K562 (cell line): ENCODE measurements around the gene ATP6V1F. TPM values are rescaled to one million over a fixed set of nuclear protein-coding genes. Genes with fewer than 3 reads are reported as not detected.

Experiments
- BRF1 ChIP-seq: IDR thresholded peaks from 3 replicates; pipeline ENCODE4 v1.6.1; 2011; ENCODE audit warnings: borderline replicate concordance, mild to moderate bottlenecking; ENCODE audit not compliant: insufficient read length; ENCODE audit errors: extremely low read depth
- CBFB ChIP-seq: sonication (generic); formaldehyde crosslinking; IDR thresholded peaks from 2 replicates; pipeline ENCODE4 v1.4.0; 2020; ENCODE audit warnings: mild to moderate bottlenecking, missing genetic modification reagents
- DMBX1 ChIP-seq: fragments of 250-450 bp; sonication (Bioruptor Pico); IDR thresholded peaks from 2 replicates; pipeline ENCODE4 v1.8.0; 2022; ENCODE audit warnings: inconsistent platforms, mild to moderate bottlenecking, moderate library complexity, borderline replicate concordance
- L3MBTL2 ChIP-seq: fragments of 450-650 bp; IDR thresholded peaks from 2 replicates; pipeline ENCODE4 v1.6.1; 2016; ENCODE audit warnings: mild to moderate bottlenecking, moderate library complexity
- SP2 ChIP-seq: IDR thresholded peaks from 2 replicates; pipeline ENCODE4 v1.6.1; 2011; ENCODE audit warnings: mild to moderate bottlenecking, low read depth, low read length, moderate library complexity; ENCODE audit not compliant: poor library complexity, severe bottlenecking; ENCODE audit errors: extremely low read depth
- TFAM ChIP-seq: fragments of 250-450 bp; sonication (Bioruptor Pico); conservative IDR thresholded peaks from 2 replicates; pipeline ENCODE4 v1.5.0; 2021; ENCODE audit warnings: mild to moderate bottlenecking, moderate library complexity
- ZNF282 ChIP-seq: sonication (generic); formaldehyde crosslinking; IDR thresholded peaks from 2 replicates; pipeline ENCODE4 v1.8.1; 2023; ENCODE audit warnings: missing genetic modification reagents
- polyA plus RNA-seq, 8 experiments: library from polyadenylated mRNA; depleted of rRNA in 4 of 8; stranded (reverse) in 5 of 8; unstranded in 3 of 8; fragments of >200 nt; fragmentation: Nextera tagmentation in 2 of 8; fragmentation: Illumina TruSeq in 1 of 8; extraction: Ambion mirVana in 2 of 8; extraction: Trizol in 1 of 8; gene quantifications; 2 replicates each; pipeline versions ENCODE4 v1.2.1 to v1.2.3, GENCODE V29; 2011 to 2014; ENCODE audit warnings: inconsistent platforms in 1 of 8, missing spikeins in 1 of 8
- total RNA-seq, 7 experiments: library from RNA; depleted of rRNA in 6 of 7; stranded (reverse); fragments of >200 nt in 6 of 7; fragmentation: Illumina TruSeq in 2 of 7; extraction: Trizol in 2 of 7; gene quantifications; 2 replicates each; pipeline versions ENCODE4 v1.2.1 to v1.2.3, GENCODE V29; 2011 to 2021; ENCODE audit warnings: low replicate concordance in 1 of 7
- TF ChIP-seq, protein P1 (sequence below): sonication (generic); formaldehyde crosslinking; IDR thresholded peaks from 2 replicates; pipeline ENCODE4 v1.8.0; 2023; ENCODE audit warnings: mild to moderate bottlenecking, missing genetic modification reagents
- TF ChIP-seq, protein P2 (sequence below): fragments of 450-650 bp; IDR thresholded peaks from 2 replicates; pipeline ENCODE4 v1.6.1; 2017; ENCODE audit warnings: antibody characterized with exemption
- TF ChIP-seq, protein P3 (sequence below): fragments of 250-450 bp; sonication (Bioruptor Pico); IDR thresholded peaks from 2 replicates; pipeline ENCODE4 v1.8.0; 2021; ENCODE audit warnings: mild to moderate bottlenecking, moderate library complexity
- TF ChIP-seq, protein P4 (sequence below), 2 experiments: IDR thresholded peaks; 2 replicates each; pipeline ENCODE4 v1.6.1; 2012; ENCODE audit warnings: improper control_type of control experiment in 2 of 2, low read depth in 2 of 2, low read length in 2 of 2, borderline replicate concordance in 1 of 2
- TF ChIP-seq, protein P5 (sequence below): fragments of 450-650 bp; IDR thresholded peaks from 2 replicates; pipeline ENCODE4 v1.6.1; 2016; ENCODE audit warnings: antibody characterized with exemption
- TF ChIP-seq, protein P6 (sequence below): sonication (generic); formaldehyde crosslinking; IDR thresholded peaks from 2 replicates; pipeline ENCODE4 v1.8.1; 2023; ENCODE audit warnings: mild to moderate bottlenecking, missing genetic modification reagents, moderate library complexity

The ATP6V1F gene
- total and polyA plus RNA-seq, 9 of the 15 experiments (the other 6 are each of a cell fraction or from before 2014, with no cell fraction given) = 206 to 1,123 (median 542) TPM

DNA sequence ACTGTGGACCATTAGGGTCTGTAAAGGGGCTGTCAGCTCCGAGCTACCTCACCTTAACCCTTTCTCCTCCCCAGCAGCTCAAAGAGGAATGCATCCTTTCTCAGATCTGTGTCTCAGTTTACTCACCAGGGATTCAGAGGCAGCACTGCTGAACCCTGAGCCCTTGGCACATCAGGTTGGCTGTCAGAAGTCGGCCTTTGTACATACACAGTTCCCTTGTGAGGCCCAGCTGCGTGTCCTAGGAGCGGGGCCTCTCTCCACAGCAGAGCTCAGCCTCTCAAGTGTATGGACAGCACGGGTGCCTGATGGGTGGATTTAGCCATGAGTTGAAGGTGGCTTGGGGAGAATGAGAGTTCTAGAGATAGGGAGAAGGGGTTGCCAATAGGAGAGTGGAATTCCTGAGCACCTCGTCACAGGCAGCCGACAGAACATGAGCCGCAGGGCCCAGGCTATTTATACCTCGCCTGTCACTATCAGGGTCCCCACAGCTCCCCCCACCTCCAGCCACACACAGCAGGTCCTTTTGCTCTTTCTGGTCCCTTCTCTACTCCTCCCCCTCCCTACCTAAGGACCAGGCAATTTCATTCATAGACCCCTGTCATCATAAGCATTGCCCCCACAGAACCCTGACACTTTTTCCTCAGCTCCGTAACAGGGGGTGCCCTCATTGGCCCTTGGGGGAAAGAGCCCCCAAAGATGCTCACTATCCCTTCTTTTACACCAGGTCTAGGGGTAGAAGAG is 34.5 kb upstream of the ATP6V1F start (continued):
- TF ChIP-seq, protein P1, sequence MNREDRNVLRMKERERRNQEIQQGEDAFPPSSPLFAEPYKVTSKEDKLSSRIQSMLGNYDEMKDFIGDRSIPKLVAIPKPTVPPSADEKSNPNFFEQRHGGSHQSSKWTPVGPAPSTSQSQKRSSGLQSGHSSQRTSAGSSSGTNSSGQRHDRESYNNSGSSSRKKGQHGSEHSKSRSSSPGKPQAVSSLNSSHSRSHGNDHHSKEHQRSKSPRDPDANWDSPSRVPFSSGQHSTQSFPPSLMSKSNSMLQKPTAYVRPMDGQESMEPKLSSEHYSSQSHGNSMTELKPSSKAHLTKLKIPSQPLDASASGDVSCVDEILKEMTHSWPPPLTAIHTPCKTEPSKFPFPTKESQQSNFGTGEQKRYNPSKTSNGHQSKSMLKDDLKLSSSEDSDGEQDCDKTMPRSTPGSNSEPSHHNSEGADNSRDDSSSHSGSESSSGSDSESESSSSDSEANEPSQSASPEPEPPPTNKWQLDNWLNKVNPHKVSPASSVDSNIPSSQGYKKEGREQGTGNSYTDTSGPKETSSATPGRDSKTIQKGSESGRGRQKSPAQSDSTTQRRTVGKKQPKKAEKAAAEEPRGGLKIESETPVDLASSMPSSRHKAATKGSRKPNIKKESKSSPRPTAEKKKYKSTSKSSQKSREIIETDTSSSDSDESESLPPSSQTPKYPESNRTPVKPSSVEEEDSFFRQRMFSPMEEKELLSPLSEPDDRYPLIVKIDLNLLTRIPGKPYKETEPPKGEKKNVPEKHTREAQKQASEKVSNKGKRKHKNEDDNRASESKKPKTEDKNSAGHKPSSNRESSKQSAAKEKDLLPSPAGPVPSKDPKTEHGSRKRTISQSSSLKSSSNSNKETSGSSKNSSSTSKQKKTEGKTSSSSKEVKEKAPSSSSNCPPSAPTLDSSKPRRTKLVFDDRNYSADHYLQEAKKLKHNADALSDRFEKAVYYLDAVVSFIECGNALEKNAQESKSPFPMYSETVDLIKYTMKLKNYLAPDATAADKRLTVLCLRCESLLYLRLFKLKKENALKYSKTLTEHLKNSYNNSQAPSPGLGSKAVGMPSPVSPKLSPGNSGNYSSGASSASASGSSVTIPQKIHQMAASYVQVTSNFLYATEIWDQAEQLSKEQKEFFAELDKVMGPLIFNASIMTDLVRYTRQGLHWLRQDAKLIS (CRISPR knock-in tag) = 0 out of 2 replicates have a peak, but pooled peaks have one; percentile 17
- TF ChIP-seq BRF1 (no peak), SP2 (no peak), CBFB (0 out of 2 replicates have a peak, but pooled peaks have one; percentile 18), L3MBTL2 (no peak), TFAM (CRISPR knock-in tag) (no peak), DMBX1 (CRISPR knock-in tag) (peak; percentile 6; the same call in 1 of the 2 replicates), ZNF282 (CRISPR knock-in tag) (no peak)
- TF ChIP-seq, protein P2, sequence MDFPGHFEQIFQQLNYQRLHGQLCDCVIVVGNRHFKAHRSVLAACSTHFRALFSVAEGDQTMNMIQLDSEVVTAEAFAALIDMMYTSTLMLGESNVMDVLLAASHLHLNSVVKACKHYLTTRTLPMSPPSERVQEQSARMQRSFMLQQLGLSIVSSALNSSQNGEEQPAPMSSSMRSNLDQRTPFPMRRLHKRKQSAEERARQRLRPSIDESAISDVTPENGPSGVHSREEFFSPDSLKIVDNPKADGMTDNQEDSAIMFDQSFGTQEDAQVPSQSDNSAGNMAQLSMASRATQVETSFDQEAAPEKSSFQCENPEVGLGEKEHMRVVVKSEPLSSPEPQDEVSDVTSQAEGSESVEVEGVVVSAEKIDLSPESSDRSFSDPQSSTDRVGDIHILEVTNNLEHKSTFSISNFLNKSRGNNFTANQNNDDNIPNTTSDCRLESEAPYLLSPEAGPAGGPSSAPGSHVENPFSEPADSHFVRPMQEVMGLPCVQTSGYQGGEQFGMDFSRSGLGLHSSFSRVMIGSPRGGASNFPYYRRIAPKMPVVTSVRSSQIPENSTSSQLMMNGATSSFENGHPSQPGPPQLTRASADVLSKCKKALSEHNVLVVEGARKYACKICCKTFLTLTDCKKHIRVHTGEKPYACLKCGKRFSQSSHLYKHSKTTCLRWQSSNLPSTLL = no peak
- TF ChIP-seq, protein P3, sequence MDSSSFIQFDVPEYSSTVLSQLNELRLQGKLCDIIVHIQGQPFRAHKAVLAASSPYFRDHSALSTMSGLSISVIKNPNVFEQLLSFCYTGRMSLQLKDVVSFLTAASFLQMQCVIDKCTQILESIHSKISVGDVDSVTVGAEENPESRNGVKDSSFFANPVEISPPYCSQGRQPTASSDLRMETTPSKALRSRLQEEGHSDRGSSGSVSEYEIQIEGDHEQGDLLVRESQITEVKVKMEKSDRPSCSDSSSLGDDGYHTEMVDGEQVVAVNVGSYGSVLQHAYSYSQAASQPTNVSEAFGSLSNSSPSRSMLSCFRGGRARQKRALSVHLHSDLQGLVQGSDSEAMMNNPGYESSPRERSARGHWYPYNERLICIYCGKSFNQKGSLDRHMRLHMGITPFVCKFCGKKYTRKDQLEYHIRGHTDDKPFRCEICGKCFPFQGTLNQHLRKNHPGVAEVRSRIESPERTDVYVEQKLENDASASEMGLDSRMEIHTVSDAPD = no peak
- TF ChIP-seq, protein P4, sequence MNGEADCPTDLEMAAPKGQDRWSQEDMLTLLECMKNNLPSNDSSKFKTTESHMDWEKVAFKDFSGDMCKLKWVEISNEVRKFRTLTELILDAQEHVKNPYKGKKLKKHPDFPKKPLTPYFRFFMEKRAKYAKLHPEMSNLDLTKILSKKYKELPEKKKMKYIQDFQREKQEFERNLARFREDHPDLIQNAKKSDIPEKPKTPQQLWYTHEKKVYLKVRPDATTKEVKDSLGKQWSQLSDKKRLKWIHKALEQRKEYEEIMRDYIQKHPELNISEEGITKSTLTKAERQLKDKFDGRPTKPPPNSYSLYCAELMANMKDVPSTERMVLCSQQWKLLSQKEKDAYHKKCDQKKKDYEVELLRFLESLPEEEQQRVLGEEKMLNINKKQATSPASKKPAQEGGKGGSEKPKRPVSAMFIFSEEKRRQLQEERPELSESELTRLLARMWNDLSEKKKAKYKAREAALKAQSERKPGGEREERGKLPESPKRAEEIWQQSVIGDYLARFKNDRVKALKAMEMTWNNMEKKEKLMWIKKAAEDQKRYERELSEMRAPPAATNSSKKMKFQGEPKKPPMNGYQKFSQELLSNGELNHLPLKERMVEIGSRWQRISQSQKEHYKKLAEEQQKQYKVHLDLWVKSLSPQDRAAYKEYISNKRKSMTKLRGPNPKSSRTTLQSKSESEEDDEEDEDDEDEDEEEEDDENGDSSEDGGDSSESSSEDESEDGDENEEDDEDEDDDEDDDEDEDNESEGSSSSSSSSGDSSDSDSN (IDR thresholded peaks at IDR 0.05; ENCODE audit: borderline replicate concordance in 1 of 2, low read depth in 2 of 2, low read length in 2 of 2) = no peak
- TF ChIP-seq, protein P5, sequence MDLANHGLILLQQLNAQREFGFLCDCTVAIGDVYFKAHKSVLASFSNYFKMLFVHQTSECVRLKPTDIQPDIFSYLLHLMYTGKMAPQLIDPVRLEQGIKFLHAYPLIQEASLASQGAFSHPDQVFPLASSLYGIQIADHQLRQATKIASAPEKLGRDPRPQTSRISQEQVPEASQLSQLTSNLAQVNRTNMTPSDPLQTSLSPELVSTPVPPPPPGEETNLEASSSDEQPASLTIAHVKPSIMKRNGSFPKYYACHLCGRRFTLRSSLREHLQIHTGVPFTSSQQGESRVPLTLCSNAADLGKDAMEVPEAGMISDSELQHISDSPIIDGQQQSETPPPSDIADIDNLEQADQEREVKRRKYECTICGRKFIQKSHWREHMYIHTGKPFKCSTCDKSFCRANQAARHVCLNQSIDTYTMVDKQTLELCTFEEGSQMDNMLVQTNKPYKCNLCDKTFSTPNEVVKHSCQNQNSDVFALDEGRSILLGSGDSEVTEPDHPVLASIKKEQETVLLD = no peak
- TF ChIP-seq, protein P6, sequence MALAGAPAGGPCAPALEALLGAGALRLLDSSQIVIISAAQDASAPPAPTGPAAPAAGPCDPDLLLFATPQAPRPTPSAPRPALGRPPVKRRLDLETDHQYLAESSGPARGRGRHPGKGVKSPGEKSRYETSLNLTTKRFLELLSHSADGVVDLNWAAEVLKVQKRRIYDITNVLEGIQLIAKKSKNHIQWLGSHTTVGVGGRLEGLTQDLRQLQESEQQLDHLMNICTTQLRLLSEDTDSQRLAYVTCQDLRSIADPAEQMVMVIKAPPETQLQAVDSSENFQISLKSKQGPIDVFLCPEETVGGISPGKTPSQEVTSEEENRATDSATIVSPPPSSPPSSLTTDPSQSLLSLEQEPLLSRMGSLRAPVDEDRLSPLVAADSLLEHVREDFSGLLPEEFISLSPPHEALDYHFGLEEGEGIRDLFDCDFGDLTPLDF = no peak
